HG03097 (cell line): ENCODE data around the gene CALML3.

Source experiments
- ATAC-seq: cut with Tn5 transposase; IDR thresholded peaks from one replicate; pipeline ENCODE4 v1.9.1; 2021; ENCODE audit not compliant: unreplicated experiment, low FRiP score

The CALML3 gene

DNA sequence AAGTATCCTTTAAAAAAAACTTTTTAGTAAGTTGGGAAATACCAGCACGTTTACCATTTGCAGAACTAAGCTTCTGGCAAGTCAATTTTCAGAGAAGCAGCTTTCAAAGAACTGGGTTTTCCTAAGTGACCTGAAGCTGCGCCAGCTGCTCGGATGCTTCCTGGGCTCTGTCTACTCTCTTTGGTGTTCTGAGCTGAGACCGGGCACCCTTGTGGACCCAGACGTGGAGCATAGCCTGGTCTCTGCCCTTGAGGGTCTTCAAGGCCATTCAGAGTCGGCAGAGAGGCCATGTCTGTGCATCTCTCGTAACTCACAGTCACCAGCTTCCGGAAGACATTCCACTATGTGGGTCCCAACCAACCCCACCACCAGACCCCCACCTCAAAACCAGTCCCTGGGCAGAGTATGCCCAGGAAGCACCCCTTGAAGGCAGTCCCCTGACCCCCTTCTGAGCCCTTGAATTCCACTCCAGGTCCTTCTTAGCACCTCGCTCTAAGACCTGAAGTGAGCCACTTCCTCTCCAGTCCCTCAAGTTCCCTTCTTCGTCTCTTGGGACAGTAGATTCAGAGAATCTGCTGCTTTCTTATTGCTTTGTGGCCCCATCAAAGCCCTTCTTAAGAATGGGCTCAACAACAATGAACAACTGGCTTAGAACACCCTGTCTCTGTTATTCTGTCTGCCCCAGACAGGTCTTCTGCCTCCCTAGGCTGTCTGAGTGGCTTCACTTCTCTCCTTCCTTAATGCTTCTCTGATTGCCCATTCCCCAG is 33.9 kb upstream of the CALML3 start:
- ATAC-seq, result no peak

DNA sequence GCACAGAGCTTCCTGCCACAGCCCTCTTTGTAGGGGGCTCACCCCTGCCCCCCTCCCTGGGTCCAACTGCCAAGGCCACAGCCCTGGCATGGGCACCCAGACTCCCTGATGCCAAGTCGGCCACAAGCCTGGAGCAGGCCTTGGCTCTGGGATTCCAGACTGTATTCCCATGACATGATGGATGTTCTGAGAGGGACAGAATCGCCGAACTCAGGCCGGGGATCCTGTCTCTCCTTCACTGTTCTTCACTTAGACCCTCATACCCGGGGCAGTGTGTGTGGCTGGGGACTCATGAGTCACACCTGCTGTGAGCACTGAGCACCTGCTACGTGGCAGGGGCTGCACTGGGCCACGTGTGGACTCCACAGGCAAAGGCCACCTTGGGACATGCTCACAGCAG is 33.3 kb upstream of the CALML3 start:
- no peak for ATAC-seq

DNA sequence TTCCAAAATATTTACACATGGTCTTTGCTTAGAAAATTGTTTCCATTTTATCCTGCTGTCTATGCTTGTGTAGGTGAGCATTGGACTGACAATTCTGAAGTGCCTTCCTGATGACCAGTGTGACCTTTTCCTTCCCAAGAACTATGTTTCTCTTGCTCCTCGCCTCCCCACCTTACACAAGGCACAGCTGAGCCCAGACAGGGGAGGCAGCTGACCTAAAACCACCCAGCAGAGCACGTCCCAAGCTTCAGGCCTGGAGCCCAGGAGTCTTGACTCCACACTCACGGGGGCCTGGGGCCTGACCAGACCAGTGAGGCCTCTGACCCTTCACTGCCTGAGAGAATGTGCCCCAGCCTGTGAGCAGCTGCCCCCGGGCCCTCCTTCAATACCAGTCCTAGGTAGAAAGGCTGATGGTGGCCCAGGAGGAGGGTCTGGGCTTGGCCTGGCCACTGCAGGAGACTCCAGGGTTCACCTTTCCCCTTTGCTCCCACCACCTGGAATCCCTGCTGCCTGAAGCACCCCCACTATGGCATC is 32.4 kb upstream of the CALML3 start:
- ATAC-seq, result no peak

GRCh38 chr10:5492929-5493576 is 31.7 kb upstream of the CALML3 start:
- ATAC-seq, result no peak

DNA sequence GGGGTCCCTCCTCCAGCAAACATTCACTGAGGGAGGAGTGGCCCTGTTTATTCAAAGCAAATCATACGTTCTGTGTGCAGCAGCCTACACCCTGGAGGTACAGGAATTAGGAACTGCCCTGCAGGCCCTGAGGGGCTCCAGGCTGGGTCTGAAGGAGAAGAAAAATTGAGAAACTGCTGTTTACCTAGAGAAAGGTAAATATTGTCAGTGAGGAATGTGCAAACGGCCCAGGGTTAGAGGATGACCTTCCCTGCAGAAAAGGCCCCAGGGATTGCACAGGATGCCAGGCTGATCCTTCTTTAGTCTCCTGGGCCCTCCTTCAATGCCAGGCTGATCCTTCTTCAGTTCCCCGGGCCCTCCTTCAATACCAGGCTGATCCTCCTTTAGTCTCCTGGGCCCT is 31.1 kb upstream of the CALML3 start:
- ATAC-seq, result no peak

- ATAC-seq, result no peak
These were observed 30.1 kb upstream of the CALML3 start for GRCh38 chr10:5494611-5495010.

DNA sequence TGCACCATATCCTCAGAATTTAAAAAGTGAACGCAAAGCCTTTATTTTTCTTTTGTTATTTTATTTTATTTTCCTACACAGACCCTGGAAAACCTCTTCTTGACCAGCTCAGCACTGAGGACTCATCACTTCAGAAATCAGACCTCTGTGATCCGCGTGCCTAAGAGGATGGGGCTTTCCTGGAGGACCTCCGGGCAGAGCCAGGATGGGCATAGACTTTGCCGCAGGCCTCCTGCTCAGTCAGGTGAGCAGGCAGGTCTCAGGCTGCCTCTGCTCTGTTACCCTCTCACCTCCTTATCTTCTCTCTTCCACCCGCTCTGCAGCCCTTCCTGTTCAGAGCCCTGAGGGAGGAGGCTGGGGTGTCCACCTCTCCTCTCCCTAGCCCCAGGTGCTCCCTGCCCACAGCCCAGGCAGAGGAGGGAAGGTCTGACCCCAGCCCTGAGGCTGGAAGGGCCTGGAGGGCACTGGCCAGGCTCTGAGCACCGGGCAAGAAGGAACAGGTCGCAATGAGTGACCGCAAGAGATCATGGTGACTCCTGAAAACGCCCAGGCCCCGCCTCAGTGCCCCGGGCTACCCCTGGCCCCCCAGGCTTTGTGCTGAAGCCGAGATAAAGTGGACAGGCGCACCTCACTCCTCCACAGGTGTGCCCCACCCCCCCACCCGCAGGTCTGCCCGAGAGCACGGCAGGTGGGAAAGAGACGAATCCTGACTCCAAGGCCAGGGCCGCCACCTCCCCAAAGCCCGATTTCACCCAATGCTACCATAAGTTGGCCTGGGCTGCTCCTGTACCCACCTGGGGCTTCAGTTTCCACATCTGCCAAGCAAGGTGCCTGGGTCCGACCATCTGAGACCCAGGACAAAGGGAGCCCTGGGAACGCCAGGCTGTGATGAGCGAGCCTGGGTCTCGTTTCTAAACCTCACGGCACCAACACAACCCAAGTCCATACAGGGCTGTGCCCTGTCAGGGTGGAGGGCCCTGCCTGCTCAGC is 28.2 kb upstream of the CALML3 start:
- no peak for ATAC-seq

- no peak for ATAC-seq
These were observed 27.5 kb upstream of the CALML3 start for GRCh38 chr10:5497289-5497688.

GRCh38 chr10:5497948-5498730 is 26.6 kb upstream of the CALML3 start:
- no peak for ATAC-seq

DNA sequence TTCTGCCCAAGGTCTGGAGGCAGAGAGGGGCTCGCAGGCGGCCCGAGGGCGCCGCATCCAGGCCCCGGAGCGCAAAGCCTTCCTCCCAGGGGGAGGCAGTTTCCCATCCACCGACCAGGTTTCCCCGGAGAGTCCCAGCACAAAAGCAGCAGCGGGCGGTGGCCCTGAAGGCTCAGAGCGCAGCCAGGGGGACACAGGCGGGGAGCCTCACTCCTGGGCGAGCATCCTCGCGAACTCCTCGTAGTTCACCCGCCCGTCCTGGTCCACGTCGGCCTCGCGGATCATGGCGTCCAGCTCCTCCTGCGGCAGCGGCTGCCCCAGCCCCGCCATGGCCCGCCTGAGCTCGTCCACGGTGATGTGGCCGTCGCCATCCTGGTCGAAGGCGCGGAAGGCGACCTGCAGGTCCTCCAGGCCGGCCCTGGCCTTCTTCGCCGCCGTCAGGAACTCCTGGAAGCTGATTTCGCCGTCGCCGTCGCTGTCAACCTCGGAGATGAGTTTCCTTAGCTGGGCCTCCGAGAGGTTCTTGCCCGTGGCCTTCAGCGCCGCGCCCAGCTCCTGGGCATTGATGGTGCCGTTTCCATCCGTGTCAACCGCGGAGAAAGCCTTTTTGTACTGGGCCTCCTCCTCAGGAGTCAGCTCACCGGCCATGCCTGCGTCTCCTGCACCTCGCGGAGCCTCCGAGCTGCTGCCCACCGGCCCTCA is 25.8 kb upstream of the CALML3 start:
- no peak for ATAC-seq

DNA sequence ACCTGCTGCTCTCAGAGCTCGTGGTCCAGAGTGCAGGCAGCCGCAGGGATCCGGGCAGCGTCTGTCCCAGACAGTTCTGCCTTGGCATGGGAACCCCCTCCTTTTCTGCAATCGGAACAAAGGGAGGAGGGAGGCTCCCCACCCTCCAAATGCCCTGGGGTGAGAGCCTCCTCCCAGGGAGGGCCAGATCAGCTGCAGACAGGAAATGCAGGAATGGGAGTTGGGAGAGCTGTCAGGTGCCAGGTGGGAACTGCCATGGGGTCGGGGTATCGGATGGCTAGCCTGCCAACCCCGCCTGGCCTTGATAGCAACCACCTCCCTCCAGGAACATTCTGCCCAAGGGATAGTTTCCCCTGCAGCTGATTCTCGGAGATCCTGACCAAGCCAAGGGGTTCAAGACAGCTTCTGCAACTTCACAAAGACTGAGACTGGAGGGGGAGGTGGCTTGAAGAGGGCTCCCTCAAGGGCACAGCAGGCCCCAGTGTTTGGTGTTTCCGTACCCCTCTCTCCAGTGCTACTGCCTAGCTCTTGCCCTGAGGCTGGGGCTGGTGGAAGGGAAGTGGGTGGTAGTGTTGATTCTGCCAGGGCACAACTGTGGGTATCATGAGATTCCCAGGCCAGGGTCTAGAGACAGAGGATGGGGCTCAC is 25.1 kb upstream of the CALML3 start, which contains the start of gene CALML5:
TSS of gene CALML5 (minus strand) at position 78 of the 648 bp plus-strand sequence. CDS start 132 bp downstream, outside the sequence.
- no peak for ATAC-seq

DNA sequence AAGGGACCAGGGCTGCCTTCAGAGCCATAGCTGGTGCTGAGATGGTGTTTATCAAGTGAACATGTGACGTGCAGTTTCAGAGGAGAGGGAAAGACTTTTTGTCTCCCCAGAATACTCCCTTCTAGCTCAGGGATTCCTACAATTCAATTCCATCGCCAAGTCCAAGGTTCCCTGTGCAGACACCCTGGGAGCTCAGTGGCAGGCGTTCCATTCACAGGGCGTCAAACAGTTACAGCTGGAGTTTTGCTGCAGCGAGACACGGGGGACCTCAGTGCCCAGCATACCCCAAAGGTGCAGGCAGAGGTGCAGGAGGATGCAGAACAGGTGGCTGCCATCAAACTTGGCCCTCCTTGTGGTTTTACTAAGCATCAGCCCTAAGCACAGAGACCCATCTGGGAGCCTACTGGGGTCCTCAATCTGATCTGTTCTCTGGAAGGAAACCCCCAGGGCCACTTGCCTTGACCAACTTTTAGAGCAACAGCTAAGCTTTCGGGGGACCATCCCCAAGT is 24.5 kb upstream of the CALML3 start:
- ATAC-seq, result no peak

DNA sequence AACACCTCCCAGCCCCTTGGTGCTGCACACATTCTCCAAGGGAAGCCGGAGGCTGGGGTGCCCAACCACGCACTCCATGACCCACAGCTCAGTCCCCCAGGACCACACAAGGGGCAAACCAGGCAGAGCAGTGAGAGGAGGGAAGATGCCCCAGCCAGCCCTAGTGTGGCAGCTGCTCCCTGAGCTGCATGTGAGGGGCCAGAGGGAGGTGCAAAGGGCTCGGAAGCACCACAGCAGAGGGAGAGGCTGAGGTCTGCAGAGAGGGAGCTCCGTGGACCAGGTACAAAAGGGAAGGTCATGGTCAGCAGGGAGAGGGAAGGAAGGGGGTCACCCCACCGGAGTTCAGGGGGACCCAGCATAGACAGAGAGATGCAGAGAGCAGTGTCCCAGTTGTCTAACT is 23.9 kb upstream of the CALML3 start:
- no peak for ATAC-seq

GRCh38 chr10:5502061-5502521 is 22.7 kb upstream of the CALML3 start:
- ATAC-seq, result no peak

- no peak for ATAC-seq
These were observed 21.9 kb upstream of the CALML3 start for GRCh38 chr10:5502571-5503476.

GRCh38 chr10:5503477-5503835 is 21.3 kb upstream of the CALML3 start:
- no peak for ATAC-seq
